Stimulated activated CD4-positive, alpha-beta T cell treated with anti-CD3 and anti-CD28 coated beads, TNF-alpha, amount 100 ng/mL, for 4 hours (primary cell): ENCODE measurements around the gene INPPL1.
"Not testable (repeated sequence)": the region's sequence is repeated elsewhere in the genome, so short reads cannot be mapped to it uniquely, and the experiment has no call there.

Experiments
- DNase-seq, 3 experiments: peaks; one replicate each; pipeline ENCODE4 v3.0.0-alpha.2; 2020; ENCODE audit warnings: low read depth in 3 of 3

Gene INPPL1, protein sequence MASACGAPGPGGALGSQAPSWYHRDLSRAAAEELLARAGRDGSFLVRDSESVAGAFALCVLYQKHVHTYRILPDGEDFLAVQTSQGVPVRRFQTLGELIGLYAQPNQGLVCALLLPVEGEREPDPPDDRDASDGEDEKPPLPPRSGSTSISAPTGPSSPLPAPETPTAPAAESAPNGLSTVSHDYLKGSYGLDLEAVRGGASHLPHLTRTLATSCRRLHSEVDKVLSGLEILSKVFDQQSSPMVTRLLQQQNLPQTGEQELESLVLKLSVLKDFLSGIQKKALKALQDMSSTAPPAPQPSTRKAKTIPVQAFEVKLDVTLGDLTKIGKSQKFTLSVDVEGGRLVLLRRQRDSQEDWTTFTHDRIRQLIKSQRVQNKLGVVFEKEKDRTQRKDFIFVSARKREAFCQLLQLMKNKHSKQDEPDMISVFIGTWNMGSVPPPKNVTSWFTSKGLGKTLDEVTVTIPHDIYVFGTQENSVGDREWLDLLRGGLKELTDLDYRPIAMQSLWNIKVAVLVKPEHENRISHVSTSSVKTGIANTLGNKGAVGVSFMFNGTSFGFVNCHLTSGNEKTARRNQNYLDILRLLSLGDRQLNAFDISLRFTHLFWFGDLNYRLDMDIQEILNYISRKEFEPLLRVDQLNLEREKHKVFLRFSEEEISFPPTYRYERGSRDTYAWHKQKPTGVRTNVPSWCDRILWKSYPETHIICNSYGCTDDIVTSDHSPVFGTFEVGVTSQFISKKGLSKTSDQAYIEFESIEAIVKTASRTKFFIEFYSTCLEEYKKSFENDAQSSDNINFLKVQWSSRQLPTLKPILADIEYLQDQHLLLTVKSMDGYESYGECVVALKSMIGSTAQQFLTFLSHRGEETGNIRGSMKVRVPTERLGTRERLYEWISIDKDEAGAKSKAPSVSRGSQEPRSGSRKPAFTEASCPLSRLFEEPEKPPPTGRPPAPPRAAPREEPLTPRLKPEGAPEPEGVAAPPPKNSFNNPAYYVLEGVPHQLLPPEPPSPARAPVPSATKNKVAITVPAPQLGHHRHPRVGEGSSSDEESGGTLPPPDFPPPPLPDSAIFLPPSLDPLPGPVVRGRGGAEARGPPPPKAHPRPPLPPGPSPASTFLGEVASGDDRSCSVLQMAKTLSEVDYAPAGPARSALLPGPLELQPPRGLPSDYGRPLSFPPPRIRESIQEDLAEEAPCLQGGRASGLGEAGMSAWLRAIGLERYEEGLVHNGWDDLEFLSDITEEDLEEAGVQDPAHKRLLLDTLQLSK

DNA sequence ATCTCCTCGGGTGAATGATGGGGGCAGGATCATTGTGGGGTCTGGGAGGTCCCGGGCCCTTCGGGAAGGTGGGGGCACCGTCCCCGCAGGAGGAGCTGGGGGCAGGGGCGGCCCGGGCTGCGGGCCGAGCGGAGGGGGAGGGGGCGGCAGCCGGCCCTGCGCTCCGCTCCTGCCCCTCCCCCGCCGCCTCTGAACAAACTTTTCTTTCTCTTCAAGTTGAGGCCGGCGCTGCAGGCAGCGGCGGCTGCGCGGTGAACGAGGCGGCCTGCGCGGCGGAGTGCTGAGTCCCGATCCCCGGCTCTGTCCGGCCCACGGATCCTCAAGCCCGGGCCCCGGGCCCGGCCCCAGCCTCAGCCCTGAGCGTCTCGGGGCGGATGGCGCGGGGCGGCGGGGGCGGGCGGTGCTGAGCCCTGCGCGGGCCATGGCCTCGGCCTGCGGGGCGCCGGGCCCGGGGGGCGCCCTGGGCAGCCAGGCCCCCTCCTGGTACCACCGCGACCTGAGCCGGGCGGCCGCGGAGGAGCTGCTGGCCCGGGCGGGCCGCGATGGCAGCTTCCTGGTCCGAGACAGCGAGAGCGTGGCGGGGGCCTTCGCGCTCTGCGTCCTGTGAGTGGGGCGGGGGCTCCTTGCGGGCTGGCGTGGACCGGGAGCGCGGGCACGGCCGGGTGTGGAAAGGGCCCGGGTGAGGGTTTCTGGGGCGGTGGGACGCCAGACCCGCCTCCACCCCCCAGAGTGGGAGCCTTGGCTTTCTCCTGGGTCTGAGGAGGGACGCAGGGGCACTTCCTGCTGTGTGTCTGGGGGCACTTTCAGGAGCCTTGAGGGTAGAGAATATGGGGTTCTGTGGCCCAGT is at the start of gene INPPL1:
Gene INPPL1 (plus strand): TSS at position 204 of the 847 bp plus-strand sequence. CDS start 218 bp downstream, at position 422.
- peak in 2 of 3 experiments; percentile 24 to 33 for DNase-seq

DNA sequence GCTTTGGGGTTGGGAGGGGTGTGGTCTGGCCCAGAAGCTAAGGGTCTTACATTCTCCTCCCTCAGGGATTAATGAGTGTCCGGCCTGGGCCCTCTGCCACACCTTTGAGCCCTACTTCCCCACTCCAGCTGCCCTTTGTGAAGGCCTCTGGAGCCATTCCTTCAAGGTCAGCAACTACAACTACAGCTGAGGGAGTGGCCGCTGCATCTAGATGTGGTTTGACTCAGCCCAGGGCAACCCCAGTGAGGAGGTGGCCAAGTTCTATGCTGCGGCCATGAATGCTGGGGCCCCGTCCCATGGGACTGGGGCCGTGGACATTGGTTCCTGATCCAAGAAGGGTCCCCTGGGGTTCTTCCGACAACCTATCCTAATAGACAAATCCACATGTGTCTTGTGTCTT is 46.9 kb upstream of the INPPL1 start:
- no peak for DNase-seq

DNA sequence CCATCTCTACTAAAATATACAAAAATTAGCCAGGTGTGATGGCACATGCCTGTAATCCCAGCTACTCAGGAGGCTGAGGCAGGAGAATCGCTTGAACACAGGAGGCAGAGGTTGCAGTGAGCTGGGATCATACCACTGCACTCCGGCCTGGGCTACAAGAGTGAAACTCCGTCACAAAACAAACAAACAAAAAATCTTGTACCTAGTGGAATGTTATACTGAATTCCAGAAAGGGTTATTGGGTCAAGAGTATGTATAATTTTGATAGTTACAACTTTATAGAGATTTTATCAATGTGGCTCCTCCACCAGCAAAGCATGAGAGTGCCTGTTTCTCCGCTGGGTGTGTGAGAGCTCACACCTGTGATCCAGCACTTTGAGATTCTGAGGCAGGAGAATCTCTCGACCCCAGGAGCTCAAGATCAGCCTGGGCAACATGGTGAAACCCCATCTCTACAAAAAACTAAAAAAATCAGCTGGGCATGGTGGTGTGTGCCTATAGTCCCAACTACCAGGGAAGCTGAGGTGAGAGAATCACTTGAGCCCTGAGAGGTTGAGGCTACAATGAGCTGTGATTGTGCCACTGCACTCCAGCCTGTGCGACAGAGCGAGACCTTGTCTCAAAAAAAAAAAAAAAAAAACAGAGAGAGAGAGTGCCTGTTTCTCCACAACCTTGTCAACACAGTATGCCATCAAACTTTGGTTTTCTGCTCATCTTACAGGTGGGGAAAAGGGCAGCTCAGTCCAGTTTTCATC is 45.3 kb upstream of the INPPL1 start:
- no peak for DNase-seq

DNA sequence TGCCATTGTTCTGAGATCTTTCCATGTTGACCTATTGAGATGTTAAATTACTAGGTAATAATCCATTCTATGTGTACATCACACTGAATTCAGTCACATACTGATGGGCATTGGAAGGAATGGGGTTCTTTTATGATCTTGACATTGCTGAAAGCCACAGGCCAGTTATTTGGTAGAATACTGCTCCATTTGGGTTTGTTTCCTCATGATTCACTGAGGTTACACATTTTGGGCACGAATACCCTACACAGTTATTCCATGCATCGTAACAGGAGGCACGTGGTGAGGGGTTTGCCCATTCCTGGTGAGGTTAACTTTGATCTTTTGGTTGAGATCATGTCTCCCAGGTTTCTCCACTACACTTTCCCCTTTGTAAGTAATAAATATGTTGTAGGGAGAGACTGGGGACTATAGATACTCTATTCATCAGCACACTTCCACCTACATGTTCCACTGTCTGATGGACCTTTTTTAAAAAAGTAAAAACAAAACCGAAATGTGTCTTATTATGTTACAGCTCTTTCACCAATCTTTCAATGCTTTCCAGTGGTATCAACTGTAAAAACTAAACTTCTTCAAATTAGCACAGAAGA is 44.7 kb upstream of the INPPL1 start:
- DNase-seq = no peak

DNA sequence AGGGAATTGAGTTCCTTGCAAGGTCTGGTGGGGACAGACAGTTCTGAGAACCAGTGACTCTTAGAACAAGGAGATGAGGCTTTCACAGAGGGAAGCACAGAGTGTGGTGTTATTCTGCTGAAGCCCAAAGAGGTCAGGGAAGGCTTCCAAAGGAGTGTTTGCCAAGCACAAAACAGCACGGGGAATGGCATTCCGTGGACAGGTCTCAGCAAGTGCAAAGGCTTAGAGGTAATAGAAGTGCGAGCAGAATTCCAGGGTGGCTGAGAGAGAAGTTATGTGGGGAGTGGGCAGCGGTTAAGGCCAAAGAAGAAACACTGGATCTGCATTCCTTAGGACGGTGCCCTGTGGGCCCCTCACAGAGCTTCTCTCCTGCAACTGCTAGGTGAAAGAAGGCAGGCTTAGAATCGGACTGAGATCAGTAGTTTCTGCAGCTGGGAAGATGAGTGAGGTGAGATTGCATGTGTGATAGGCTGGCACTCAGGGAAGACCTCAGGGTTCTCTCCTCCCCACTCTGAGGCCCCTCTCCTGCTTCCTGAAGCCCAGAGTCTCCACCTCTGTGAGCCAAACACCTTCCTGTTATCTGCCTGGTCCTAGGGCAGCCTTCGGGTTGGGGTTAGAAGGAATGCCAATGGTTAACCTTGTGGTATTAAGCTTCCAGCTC is 43.5 kb upstream of the INPPL1 start:
- not testable (repeated sequence) for DNase-seq

DNA sequence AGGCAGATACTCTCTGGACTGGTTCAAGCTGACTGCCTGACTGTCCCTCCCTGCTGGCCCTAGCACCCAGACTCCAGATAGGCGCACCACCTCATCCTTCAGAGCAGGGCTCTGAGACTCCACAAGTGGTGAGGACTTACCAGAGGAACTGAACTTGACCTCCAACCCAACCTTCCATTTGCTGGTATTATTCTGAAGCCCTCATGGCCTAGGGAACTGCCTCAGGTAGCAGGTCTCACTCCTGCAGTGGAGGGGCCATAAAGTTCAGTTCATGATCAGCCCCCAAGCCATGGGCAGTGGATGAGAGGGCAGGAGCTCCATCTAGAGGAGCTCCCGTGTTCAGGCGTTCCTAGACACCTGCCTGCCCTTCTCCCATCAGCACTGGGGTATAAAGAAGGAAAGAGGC is 43.0 kb upstream of the INPPL1 start:
- DNase-seq = not testable (repeated sequence)

DNA sequence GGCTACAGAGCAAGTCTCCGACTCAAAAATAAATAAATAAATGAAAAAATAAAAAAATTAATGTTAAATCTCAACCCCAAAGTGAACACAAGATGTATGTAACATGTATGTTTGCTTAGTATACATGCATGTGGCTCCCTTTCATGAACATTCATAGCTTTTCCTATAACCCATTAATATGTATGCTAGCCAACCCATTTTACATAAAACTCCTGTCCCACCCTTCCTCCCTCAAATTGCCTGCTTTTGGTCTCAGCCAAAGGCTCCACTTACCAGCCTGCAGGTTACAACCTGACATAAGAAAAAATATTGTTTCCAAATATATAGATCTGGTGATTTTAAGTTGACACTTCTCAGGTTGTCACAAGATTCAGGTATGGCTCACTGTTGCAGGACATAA is 36.3 kb upstream of the INPPL1 start:
- no peak for DNase-seq

DNA sequence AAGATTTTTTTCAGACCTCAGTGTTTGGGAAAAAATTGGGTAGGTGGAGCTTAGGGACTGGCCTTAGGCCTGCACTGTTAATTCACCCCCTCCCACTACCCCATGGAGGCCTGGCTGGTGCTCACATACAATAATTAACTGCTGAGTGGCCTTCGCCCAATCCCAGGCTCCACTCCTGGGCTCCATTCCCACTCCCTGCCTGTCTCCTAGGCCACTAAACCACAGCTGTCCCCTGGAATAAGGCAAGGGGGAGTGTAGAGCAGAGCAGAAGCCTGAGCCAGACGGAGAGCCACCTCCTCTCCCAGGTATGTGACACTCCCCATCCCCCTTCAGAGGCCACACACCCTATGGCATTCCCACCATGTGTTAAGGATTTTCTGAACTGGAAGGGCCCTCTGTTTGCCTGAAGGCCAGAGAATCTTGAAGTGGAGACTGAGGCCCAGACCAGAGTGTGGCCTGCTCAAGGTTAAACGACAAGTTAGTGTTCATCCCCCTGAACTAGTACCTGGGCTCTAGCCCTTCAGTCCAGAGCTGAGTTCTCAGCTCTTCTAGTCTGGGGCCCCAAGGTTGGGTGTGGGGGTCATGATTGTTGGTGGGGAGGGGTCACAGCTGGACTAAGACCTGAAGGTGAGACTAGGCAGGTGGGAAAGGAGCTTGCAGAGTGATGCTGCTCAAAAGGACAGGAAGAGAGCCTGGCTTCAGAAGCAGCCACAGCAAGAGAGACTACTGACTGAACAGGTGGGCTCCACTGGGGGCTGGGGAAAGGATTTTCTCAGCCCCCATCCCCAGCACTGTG is 34.9 kb upstream of the INPPL1 start:
- no peak for DNase-seq

DNA sequence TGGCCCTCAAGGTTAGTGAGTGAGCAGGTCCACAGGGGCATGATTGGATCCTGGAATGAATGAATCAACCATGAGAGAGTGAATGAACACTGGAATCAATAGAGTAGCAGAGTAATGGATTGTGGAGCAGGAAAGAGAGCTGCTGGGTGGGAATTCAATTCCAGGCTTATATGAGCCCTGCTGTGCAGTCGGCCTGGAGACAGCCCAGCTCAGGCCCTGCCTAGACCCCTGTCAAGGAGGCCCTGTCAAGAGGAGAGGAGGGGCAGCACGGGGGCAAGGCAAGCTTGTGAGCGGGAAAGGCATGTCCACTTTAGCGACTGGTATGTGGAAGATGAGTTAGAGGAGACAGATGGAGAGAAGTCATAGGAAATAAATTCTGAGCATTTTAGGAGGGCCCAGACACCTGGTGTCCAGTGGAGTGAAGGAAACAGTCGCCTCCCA is 33.9 kb upstream of the INPPL1 start:
- no peak for DNase-seq

DNA sequence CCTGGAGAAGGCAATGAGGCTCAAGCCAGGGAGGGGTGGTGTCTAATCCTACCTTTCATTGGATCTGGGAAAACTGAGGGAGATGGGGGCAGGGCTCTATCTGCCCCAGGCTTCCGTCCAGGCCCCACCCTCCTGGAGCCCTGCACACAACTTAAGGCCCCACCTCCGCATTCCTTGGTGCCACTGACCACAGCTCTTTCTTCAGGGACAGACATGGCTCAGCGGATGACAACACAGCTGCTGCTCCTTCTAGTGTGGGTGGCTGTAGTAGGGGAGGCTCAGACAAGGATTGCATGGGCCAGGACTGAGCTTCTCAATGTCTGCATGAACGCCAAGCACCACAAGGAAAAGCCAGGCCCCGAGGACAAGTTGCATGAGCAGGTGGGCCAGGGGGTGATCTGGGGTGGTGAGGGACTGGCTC is 32.6 kb upstream of the INPPL1 start, which contains the start of gene FOLR1:
Gene FOLR1 (plus strand): TSS at position 180 of the 421 bp plus-strand sequence. CDS start 34 bp downstream, at position 214.
- DNase-seq = no peak

DNA sequence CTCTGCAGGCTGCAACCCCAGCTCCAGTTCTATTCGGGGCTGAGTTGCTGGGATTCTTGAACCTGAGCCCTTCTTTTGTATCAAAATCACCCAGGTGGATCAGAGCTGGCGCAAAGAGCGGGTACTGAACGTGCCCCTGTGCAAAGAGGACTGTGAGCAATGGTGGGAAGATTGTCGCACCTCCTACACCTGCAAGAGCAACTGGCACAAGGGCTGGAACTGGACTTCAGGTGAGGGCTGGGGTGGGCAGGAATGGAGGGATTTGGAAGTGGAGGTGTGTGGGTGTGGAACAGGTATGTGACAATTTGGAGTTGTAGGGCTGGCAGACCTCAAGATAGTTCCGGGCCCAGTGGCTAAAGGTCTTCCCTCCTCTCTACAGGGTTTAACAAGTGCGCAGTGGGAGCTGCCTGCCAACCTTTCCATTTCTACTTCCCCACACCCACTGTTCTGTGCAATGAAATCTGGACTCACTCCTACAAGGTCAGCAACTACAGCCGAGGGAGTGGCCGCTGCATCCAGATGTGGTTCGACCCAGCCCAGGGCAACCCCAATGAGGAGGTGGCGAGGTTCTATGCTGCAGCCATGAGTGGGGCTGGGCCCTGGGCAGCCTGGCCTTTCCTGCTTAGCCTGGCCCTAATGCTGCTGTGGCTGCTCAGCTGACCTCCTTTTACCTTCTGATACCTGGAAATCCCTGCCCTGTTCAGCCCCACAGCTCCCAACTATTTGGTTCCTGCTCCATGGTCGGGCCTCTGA is 28.9 kb upstream of the INPPL1 start:
- DNase-seq = no peak

DNA sequence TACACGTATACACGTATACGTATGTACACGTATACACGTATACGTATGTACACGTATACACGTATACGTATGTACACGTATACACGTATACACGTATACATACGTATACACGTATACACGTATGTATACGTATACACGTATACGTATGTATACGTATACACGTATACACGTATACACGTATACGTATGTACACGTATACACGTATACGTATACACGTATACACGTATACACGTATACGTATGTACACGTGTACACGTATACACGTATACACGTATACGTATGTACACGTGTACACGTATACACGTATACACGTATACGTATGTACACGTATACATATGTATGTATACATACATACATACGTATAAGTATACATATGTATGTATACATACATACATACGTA is 23.1 kb upstream of the INPPL1 start:
- DNase-seq = not testable (repeated sequence)

DNA sequence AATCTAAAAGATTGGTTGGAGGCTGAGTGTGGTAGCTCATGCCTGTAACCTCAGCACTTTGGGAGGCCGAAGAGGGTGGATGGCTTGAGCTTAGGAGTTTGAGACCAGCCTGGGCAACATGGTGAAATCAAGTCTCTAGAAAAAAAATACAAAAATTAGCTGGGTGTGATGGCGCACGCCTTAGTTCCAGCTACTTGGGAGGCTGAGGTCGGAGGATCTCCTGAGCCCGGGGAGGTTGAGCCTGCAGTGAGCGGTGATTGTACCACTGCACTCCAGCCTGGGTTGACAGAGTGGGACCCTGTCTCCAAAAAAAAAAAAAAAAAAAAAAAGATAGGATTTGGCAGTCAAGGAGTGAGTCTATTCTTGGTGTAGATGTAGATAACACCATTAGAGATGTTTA is 22.0 kb upstream of the INPPL1 start:
- no peak for DNase-seq

DNA sequence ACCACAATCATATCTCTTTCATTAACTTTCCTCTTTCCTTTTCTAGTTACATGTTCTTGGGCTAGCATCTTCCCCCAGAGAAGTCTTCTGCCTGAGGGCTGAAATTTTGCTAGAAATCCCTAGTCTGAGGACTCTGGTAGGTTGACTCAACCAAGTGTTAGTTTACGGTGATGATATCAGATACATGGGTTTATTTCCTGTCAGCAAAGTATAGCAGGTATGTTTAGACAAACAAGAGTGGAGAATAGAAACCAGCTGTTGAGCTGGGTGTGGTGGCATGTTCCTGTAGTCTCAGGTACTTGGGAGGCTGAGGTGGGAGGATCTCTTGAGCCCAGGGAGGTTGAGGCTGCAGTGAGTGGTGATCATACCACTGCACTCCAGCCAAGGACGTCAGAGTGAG is 21.4 kb upstream of the INPPL1 start:
- no peak for DNase-seq

DNA sequence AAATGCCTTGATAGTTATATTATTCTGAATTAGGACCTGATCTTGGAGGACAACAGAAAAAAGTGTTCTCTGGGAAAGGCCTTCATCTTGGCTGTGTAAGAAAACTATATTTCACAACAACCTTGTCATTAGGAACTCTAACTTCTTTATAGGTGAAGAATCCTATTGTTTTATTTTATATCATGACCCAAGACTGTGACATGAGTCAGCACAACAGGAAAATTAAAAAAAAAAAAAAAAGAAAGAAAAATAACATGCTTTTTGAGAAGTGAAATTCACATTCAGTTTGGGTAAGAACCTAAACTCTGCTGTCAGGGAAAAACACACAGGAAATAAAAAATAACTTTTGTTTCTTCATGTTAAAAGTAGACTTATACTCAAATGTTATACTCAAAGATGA is 19.7 kb upstream of the INPPL1 start:
- no peak for DNase-seq

DNA sequence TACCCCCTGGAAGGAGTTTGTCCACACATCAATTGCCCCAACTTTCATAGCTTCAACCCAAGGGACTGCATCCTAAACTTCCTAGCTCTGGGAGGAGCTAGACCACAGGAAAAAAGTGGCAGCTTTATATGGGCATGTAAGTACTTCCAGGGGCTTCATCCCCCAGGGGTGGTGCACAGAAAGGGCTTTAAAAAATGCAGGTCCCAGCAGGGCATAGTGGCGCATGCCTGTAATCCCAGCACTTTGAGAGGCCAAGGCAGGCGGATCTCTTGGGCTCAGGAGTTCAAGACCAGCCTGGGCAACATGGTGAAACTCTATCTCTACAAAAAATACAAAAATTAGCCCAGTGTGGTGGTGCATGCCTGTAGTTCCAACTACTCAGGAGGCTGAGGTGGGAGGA is 17.8 kb upstream of the INPPL1 start:
- not testable (repeated sequence) for DNase-seq

DNA sequence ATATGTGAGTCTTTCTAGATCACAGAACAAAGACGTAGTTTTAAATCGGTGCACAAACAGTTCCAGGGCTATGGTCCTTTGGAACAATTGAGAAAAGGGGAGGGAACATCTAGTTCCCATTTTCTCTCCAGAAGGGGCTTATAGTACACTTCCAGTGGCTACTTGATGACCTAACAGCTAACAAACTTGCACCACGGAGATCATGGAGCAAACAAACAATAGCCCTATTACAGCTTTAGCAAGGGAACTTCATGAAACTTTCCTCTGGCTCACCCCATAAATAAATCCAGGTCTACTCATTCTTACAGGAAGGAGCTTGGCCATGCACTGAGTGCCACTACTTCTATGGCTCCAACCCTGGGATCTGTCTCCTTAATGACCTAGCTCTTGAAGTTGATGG is 16.3 kb upstream of the INPPL1 start:
- DNase-seq = no peak

DNA sequence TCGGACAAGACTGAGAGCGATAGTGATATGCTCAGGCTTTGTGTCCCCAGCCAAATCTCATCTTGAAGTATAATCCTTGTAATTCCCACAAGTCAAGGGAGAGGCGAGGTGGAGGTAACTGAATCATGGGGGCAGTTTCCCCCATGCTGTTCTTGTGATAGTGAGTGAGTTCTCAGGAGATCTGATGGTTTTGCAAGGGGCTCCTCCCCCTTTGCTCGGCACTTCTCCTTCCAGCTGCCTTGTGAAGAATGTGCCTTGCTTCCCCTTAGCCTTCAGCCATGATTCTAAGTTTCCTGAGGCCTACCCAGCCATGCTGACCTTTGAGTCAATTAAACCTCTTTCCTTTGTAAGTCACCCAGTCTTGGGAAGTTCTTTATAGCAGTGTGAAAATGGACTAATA is 15.5 kb upstream of the INPPL1 start:
- DNase-seq = no peak
